ENCODE results near the gene IFIT2.
"Not testable (repeated sequence)": the region's sequence is repeated elsewhere in the genome, so short reads cannot be mapped to it uniquely, and the experiment has no call there.

GRCh38 chr10:89284711-89285110 lies 17.1 kb upstream of the IFIT2 start:
- not testable (repeated sequence) for TF ChIP-seq ZNF384 (IDR thresholded peaks at IDR 0.05); FOXA1 (IDR thresholded peaks at IDR 0.05); FOXM1 (IDR thresholded peaks at IDR 0.05; ENCODE audit: borderline replicate concordance); BHLHE40 (IDR thresholded peaks at IDR 0.05; ENCODE audit: borderline replicate concordance); NFRKB (IDR thresholded peaks at IDR 0.05); HDGF (IDR thresholded peaks at IDR 0.05; ENCODE audit: borderline replicate concordance); SP1 (IDR thresholded peaks at IDR 0.05); TARDBP (IDR thresholded peaks at IDR 0.05); SUZ12 (IDR thresholded peaks at IDR 0.05); FOXK2 (IDR thresholded peaks at IDR 0.05)
